ENCODE measurements around the gene RABGAP1L.

DNA sequence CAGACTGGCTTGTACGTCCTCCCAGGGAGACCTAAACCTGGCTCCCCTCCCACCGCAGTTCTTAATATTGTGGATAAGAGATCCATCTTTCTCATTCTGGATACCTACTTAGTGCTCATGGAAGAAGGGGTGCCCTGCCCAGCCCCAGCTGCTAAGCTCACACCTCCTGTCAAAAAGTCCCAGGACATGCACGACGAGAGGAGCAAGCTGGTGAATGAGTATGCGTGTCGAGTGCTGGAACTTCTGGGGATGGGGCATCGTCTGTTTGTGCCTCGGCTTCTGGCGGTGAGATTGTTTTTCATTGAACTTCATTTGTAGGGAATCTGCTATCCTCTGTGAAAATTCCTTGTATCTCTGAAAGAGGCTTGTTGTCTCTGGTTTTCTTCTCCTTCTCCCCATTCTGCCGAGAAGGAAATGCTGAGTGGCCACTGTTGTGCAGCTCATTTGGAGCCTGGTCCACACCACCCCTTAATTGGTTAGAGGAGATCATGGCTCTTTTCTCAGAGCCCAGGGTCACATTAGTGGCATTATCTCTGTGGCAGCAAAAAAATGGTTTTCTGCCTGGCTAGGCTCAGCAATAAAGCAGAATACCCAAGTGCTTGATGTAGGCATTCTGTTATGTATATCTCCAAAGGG is 641.0 kb downstream of the RABGAP1L start:
- TF ChIP-seq, protein P1, sequence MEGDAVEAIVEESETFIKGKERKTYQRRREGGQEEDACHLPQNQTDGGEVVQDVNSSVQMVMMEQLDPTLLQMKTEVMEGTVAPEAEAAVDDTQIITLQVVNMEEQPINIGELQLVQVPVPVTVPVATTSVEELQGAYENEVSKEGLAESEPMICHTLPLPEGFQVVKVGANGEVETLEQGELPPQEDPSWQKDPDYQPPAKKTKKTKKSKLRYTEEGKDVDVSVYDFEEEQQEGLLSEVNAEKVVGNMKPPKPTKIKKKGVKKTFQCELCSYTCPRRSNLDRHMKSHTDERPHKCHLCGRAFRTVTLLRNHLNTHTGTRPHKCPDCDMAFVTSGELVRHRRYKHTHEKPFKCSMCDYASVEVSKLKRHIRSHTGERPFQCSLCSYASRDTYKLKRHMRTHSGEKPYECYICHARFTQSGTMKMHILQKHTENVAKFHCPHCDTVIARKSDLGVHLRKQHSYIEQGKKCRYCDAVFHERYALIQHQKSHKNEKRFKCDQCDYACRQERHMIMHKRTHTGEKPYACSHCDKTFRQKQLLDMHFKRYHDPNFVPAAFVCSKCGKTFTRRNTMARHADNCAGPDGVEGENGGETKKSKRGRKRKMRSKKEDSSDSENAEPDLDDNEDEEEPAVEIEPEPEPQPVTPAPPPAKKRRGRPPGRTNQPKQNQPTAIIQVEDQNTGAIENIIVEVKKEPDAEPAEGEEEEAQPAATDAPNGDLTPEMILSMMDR (IDR thresholded peaks at IDR 0.05; ENCODE audit: low read depth, low read length), result no peak
- TF ChIP-seq EZH2phosphoT487 (IDR thresholded peaks at IDR 0.05; ENCODE audit: low read depth), result no peak
